NCI-H510A treated with DMSO at 0.1 percent for 48 hours (cell line): ENCODE results near the gene CBX1.

Experiments used
- DNase-seq: peaks from one replicate; lab custom pipeline; 2025; lab: John Stamatoyannopoulos, UW

The CBX1 gene

DNA sequence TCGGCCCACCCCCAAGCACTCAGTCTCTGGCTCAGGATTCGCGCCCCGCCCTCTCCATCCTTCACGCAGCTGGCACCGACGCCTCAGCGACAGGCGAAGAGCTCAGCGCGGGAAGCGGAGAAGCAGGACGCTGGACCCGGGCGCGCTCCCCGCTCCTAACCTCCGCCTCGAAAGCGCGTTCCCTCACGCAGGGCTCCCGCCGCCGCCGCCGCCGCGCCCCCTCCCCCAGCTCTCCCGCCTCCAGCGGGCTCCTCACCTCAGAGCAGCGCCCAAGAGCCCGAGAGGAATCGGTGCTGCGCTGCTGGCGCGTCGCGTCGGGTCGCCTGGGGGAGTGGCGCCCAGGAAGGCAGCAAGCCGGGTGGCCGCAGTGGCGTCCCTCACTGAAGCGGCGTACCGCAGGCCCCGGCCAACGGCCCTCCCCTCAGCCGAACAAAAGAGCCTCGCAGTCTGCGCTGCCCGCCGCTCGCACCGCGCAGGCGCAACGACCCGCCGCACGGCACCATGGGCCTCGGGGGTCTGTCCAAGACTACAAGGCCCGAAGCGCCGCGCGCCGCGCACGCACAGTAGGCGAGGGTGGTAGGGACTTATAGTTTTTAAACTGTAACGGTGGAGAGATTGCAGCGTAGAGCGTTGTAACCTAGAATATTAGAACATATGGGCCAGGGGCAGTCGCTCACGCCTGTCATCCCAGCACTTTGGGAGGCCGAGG, at the start of gene CBX1:
Gene CBX1, minus strand, starts transcription at position 467 of the 709 bp plus-strand sequence. CDS start 24,474 bp downstream, outside the sequence.
- DNase-seq, result peak; percentile 99

DNA sequence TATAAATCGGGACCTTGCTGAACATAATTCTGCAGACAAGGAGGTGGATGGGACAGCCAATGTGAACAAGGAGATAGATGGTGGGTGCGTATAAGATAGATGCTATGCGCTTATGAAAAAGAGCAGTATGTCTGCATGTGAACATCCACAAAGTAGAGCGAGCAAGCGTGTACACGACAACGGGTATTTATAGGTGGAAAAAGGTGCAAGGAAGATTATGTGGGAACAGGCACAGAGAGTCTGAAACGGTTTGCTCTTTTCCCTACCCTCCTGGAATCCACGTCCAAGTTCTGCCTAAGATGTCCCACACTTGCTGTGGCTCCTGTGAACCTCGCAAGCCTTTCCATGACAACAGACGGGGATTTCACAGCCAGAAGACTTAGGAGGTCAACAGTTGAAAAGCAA, 49.3 kb upstream of the CBX1 start:
- no peak for DNase-seq

DNA sequence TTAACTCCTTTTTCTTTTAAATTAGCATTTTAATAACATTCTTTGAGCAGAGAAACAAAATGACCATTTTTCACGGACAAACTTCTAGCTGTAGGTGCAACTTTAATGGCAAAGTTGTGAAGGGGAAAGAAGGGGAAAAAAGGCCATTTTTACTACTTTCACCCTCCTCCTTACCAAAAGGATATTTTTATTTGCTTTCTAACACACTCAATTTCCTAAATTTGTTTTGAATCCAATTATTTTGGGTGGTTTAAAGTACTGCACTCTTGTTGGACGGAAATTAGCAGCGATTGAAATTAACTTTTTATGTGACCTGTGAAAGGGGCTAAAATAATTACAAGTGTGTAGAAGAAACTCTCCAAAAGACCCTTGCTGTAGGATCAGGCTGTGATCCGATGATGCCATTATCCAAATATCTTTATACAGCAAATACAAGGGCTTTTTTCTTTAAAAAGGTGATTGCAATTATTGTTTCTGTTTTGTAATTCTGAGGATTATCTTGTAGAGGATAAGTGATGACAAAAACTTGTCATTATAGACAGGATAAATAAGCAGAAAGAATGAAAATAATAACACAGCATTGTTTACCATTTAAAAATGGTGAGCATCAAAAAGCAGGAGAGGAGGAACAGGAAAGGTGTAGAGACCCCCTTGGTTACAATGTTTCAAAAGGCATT, 48.6 kb upstream of the CBX1 start:
- no peak for DNase-seq

DNA sequence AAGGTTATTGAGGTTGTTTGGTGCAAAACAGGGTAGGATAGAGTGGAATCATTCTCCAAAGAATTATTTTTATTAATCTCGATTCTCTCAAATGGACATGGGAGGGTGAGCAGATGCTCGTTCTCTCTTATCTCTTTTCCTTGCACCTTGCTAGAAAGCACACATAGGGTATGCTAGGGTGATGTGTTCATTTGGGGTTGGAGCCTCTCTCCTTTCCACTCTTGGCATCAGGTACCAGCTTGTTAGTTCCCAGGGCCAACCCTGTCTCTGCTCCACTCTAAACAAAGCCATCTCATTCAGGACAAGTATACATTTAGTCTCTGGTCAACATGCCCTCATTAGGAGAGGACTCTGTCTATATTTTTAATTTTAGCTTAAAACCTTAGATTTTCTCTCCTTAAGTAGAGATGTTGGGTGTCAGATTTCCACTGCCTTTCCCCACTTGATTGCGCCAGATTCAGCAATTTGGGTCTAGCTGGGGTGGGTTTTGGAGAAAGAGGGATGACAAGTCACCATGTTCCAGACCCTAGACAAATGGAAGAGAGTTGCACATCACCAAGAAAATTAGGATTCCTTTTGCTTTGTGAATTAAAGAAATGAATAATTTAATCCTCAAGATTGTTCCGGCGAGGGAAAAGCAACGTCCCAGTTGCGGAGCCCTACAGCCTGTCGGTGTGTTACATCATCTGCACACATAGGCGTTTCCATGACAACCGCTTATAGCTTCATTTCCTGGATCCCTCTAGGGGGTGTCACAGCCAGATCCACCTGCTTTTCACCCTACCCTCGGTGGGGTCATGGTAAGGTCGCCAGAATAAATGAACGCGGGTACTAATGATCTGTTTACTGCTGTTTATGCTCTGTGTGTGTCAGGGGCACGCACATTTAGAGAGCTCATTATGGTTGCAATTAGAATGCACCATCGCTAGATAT, 47.8 kb upstream of the CBX1 start:
- no peak for DNase-seq

DNA sequence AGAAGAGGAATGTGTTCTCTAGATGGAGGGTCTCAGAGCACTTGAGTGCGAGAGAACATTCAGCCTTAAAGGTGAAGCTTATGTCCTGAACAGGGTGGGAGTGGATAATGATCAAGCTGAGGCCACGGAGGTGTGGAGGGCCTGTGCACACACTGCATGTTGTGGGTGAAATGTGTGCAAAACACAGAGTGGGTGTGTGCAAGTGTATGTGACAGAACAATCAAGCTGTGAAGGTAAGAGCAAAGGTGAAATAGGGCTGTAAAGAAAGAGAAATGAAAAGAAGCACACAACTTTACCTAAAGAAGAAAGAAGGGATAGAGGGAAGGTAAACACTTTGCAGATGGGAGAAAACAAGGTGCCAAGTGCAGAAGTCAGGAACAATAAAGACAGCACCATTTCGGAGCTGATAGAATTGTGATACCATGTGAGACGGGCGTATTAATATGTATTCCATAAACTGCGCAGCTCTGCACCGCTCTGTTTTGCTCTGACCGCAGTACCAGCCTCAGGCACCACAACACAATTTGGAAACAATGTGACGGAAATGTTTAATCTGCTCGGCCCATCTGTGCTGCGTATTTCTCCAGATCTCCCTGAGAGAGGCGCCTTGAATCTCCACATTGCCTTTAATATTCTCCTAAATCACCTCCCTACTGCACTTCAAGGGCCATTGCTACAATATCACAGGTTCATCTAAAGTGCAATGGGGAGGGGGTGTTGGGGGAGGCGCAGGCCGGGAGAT, 46.9 kb upstream of the CBX1 start:
- DNase-seq, result no peak

DNA sequence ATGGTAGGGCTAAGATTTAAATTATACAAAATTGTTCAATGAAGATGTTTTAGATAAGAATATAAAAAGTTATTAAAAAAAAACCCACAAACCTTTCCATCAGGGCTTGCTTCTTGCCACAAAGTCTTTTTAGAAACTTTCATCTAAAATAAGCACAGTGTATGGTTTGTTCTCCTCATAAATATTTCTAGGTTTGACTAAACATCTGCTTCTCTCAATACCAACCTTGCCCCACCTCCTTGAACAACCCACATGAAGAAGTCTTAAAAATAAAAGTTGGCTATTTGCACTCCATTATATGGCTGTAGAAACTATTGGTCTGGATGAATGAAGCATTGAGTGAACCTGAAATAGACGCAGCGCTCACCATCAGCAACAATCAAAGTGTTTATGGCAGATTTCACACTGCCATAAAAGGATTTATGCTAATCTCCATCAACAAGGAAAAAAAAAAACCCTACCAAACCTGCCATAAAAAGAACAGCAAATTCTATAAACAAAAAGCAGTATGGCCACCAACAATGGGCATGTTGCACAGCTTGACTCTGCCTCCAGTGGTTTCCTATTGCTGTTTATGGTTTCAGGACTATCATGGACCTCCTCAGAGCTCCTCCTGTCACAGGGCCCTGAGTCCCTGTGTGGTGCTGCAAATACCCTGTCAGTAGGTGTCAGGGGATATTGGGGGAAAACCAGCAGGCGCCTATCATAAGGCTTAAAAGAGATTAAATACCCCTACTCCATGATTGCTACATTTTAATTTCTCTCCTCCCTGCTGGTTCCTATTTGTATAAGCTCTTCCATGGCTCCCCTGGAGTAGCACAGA, 43.9 kb upstream of the CBX1 start:
- DNase-seq, result no peak

DNA sequence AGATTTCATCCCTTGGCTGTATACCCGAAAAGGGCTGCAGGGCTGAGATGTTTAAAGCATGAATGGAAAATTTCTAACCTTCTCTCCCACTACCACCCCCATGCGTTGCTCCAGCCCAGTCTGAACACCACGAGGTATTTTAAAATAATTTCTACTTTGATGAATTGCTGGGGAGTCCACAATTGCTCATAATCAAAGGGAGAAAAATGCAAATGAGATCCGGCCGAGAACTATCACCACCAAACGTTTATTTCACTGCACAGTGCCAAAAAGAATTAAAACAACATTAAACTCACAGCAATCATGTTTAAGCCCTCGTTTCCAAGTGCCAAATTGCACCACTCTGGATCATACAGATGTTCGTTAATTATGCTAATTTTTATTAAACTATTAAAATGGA, 43.0 kb upstream of the CBX1 start:
- no peak for DNase-seq

DNA sequence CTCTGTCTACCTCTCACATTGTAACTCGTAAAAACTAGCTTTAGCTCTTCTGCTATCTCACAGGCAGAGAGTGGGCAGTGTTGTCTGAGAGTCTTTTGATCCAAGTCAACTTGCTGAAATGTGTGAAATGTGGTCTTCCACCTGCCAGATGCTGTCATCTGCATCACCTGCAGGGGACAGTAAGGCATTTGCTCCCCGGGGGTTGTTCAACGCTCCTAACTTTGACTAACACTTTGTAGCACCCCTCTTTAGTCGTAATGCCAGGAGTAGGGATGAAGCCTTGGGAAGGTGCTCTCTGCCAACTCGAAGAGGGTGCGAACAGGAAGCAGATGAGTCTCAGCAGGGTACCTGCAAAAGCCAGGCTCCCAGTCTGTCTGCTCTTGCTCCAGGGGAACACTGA, 42.4 kb upstream of the CBX1 start:
- DNase-seq, result peak; percentile 97

DNA sequence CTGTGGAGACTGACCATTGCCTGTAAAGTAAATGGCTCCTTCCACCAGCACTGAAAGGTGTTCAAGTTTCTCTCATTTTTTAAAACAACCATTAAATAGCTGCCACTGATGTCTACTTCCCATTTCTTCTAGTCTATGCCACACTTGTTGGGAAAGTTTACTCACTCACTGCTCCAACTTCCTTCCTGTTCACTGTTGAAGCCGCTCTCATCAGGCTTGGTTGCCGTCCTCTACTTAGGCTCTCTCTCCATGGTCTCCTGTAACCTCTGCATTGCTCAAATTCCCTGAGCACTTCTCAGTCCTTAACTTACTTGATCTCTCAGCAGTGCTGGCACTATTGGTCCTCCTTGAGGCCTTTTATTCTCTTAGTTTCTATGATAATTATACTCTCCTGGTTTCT, 38.7 kb upstream of the CBX1 start:
- no peak for DNase-seq

DNA sequence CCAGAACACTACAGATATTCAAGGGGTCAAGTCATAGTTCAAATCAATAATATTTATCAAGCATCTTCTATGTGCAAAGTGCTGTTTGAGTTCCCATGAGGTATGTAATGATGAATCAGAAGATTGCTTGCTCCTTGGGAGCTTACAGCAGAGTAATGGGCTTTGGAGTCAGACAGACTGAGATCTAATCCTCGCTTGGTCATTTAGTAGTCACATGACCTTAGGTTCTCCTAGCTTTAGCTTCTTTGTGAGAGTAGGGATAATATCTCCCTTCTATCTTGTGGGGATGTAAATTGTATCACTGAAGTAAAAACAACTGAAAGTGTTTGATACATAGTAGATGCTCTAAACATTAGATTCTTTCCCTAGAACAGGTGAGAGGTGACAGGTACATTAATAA, 36.4 kb upstream of the CBX1 start:
- DNase-seq, result no peak

DNA sequence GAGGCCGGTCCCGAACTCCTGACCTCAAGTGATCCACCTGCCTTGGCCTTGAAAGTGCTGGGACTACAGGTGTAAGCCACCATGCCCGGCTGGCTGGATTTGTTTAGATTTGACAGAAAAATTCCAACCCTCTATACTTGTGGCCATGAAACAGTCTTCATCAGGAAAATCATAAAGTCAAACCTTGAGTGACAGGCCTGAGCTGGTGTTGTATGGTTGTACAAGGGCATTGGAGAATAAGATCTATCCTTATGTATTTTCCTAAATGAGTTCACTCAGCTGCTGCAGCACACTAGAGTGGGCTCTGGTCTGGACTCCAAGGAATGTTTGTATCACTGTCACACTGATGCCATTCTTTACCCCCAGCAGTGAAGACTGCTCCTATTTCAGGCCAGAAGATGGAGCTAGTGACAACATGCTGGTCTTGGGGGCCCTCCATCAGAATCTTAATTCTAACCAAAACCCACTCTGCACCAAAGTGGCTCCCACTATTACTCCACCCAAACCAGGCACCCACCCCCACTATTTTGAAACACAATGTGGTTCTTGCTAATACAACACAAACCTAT, 33.7 kb upstream of the CBX1 start:
- no peak for DNase-seq

DNA sequence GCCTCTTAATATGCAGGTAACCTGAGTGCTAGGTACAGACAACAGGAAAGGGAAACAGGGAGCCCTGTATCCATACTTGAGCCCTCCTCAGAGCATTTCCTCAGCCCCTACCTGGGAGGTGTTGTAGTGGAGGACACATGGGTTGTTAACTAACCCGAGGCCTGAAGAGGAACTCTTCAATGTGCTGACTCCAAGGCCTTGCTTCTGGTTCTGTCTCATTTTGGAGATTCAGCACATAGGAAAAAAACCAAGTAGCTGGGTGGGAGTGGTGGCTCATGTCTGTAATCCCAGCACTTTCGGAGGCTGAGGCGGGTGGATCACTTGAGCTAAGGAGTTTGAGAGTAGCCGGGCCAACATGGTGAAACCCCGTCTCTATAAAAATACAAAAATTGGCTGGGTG, 31.1 kb upstream of the CBX1 start:
- DNase-seq, result no peak

DNA sequence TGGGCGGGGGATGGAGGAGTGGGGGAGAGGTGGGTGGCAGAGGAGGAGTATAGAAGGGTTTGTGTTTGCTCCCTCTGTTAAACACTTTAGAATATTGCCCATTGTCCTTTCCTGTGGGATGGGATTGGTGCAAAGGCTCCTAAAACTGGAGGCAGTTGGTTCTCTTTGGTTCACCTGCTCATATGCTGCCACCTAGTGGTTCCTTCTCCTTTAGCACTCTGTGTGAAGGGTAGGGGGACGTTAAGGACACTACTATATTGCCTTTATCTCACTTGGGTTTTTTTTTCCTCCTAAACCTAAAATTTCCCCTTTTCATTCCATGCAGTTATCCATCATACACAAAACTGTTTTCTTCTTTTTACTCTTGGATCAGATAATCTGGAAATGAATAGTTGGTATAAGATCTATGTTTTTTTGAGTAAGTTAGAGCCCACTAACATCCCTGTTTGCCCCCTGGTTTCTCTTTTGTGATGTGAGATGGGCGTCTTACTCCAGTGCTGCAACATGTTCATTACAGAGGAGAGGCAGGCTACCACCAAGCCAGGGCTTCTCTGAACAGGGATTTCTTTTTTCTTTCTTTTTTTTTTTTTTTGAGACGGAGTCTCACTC, 30.0 kb upstream of the CBX1 start:
- DNase-seq, result peak; percentile 100

DNA sequence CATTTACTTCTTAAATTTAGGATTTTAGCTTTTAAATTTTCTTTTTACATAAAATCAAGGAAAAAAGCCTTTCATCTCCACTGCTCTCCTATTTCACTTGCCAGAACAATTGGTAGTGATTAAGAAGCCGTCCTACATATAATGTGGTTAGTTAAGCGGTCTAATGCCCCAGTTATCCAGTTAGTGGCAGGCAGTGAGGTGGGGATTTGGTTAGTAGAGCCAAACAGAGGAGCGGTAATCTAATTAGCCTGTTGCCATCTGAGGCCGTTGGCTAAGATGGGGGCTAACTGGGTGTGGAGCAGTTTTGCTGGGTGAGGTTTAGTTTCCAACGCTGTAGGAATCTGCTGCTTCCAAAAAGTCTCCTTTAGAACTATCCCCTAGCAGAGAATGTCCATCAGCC, 28.7 kb upstream of the CBX1 start:
- no peak for DNase-seq

DNA sequence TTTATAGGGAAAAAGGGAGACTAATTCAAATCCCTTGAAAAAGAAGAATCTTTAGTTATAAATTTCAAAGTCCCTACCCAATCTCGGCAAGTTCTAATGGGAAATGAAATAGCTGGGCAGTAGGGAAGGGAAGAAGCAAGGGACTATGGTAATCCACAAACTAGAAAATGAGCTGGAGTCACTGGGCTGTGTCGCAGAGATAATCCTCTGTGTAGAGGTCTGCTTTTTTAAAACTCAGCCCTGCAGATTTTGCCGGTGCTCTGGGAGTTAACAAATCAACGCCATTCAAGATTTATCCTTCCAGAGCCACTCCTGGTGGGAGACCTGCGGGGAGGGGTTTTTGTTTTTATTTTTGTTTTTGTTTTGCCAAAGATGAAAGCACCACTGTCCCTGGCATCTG, 27.1 kb upstream of the CBX1 start:
- DNase-seq, result no peak

DNA sequence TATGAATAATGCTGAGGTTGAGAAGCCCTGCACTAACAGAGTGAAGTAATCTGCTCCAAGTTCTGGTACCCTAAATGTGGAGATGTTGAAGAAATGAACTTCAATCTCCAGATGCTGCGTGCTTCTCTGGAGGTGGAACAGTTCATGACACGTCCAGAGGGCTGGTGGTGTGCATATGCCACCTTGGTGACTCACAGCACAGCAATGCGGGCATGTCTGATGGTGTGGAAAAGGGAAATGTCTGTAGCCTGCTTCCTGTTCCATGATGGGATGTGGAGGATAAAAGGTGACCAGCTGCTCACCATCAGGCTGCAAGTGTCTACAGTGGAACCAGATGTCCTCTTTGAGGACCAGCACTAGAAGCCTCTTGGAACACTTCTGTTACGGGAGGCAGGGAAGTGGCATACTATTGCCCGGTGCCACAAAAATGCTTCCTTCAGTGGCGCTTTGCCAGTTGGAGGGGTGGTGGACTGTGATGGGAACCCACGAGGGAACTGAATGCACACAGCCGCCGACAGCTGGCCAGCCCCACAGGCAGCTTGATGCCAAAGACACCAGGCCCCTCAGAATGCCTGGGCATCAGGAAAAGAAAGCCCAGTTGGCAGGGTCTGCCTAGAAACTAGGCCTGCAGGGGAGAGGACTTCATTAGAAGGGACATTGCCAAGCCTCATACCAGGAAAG, 26.2 kb upstream of the CBX1 start:
- DNase-seq, result no peak

DNA sequence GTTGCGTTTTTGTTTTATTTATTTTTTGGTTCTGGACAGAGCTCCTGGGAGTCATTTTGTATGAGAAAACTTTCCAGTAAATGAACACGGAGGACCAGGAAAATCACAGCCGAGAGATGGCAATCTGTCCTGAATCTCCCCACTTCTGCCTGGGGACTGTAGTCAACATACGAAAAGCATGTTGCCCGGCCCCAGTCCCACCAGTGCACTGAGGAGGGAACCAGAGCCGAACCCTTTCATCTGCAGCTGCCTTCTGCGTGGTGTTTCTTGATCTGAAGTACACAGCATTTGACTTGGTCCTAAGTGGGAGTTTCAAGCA, 25.2 kb upstream of the CBX1 start:
- DNase-seq, result no peak

DNA sequence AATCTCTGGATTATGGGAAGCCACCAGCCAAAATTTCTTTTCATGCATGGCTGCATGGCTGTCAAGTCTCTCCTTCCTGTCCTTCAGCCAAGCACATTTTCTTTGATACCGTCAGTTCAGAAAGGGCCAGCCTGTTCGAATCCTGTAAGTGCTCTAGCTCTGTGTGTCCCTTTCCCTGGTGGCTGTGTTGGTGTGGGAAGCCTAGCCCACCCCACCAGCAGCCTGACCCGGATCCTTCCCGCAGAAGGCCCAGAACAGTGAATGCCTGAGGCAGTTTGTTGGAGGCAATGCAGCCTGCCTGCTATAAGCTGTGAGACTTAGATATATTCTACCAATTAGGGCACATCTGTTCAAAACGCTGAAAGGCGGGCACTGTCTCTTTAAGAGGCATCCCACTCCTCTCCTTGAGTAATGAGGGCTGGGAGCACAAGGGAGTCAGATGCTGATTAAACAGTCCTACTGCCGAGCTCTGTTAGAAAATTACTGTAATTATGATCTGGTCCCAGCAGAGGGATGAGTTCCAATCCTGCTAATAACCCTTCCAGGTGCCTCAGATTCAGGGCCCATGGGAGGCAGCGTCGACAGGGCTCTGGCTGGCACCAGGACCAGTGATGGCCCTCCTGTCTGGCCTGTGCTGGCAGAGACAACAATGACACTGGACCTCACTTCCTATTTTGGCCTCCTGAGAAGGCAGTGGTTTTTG, 24.7 kb upstream of the CBX1 start:
- no peak for DNase-seq

DNA sequence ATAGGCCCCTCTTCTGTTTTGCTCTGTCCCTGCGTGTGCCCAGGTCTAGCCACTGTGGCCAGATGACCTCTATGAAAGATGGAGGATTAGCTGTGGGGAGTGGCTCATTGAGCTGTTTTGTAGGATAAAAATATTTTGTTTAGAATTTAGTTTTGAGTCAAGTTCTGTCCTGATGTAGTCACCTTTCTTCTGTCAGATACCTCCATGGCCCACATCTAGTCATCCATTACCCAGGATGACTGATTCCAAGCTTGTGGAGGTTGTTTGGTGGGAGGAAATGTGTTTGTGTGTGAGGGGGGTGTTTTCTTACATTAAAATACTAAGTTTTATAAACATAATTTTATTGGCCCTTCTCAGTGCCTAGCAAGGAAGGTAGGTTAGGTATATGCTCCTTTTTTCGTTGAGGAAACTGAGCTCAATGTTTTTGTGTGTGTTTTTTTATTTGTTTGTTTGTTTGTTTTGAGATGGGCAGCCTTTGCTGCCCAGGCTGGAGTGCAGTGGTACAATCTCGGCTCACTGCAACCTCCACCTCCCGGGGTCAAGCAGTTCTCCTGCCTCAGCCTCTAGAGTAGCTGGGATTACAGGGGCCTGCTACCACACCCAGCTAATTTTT, 22.6 kb upstream of the CBX1 start:
- DNase-seq, result no peak
